ENCODE measurements around the gene TADA2B. TPM values are rescaled to one million over a fixed set of nuclear protein-coding genes. Genes with fewer than 3 reads are reported as not detected.
A peak's percentile ranks its signal among the peaks of the same experiment; 100 is the strongest.

TADA2B gene
- total and polyA plus RNA-seq, 2 experiments from 2014 or later = 21.5 to 29.0 TPM

DNA sequence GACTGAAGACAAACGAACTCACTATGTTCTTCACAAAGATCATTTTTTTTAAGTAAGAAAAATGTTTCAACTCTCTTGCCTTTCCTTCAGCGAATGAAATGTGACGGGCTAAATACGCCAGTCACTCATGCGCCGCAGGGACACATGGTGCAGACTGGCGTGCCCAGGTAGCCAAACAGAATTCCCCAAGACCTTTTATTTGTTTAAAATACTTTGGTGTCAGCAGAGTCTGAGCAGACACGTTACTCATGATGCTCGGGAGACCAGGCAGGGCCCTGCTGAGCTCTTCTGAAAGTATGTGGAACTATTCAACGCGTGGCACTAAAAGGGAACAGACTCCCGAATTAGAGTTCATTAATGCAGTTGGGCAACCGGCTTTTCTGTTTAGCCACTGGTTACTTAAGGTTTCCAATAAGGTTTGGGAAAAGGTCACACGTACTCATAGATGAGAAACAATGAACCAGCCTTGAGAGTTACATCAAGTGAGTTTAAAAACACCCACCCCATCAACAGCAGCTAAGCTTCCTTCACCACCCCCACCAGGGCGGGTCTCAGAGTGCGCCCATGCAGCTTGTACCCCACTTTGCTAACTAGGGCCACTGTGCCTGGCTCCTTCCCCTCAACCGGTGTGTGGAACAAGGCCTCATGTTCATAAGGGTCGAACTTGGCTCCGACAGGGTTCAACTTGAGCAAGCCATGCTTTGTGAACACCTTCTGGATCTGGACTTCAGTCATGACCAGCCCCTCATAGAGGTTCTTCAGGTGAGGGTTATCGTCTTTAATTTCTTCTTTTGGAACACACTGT is 17.4 kb downstream of the TADA2B start:
- H3K27ac ChIP-seq = peak overlapping the region; percentile 4
- peaks cover 35% of the 10 kb centered on the region for H3K36me3 ChIP-seq
- no peaks in the 10 kb centered on the region for H3K9me3 ChIP-seq (ENCODE audit: low read depth)
- TF ChIP-seq, protein P1, sequence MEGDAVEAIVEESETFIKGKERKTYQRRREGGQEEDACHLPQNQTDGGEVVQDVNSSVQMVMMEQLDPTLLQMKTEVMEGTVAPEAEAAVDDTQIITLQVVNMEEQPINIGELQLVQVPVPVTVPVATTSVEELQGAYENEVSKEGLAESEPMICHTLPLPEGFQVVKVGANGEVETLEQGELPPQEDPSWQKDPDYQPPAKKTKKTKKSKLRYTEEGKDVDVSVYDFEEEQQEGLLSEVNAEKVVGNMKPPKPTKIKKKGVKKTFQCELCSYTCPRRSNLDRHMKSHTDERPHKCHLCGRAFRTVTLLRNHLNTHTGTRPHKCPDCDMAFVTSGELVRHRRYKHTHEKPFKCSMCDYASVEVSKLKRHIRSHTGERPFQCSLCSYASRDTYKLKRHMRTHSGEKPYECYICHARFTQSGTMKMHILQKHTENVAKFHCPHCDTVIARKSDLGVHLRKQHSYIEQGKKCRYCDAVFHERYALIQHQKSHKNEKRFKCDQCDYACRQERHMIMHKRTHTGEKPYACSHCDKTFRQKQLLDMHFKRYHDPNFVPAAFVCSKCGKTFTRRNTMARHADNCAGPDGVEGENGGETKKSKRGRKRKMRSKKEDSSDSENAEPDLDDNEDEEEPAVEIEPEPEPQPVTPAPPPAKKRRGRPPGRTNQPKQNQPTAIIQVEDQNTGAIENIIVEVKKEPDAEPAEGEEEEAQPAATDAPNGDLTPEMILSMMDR (IDR thresholded peaks at IDR 0.05; ENCODE audit: low read depth, low read length) = no peak
- no peak for DNase-seq (ENCODE audit: low read depth in 1 of 2, low spot score in 1 of 2)
- H3K4me1 ChIP-seq (ENCODE audit: low read depth) = no peaks in the 10 kb centered on the region
- H3K4me3 ChIP-seq = no peak overlapping the region
- H3K27me3 ChIP-seq = no peaks in the 10 kb centered on the region

DNA sequence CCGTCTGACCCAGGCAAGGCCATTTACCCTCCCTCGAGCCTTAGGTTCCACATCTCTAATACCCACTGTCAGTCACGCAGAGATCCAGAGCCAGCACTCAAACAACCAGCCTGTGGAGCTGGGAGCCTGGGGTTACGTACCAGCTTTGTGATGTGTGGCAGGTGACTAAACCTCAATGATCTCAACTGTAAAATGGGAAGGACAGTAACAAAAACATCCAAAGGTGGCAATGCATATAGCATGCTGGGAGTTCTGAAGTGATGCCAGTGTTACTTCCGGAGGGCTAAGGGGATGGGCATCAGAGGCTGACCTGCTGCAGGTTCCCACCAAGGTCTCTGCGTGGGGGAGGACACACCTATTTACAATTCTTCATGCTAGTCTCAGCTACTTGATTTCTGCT is 18.6 kb downstream of the TADA2B start:
- Histone ChIP-seq H3K4me1 (ENCODE audit: low read depth) (no peaks in the 10 kb centered on the region), H3K27me3 (no peaks in the 10 kb centered on the region), H3K27ac (no peak overlapping the region), H3K4me3 (no peak overlapping the region), H3K9me3 (ENCODE audit: low read depth) (no peaks in the 10 kb centered on the region), H3K36me3 (peaks cover 27% of the 10 kb centered on the region)
- TF ChIP-seq, protein P1 (IDR thresholded peaks at IDR 0.05; ENCODE audit: low read depth, low read length) = no peak
- no peak for DNase-seq (ENCODE audit: low read depth in 1 of 2, low spot score in 1 of 2)

DNA sequence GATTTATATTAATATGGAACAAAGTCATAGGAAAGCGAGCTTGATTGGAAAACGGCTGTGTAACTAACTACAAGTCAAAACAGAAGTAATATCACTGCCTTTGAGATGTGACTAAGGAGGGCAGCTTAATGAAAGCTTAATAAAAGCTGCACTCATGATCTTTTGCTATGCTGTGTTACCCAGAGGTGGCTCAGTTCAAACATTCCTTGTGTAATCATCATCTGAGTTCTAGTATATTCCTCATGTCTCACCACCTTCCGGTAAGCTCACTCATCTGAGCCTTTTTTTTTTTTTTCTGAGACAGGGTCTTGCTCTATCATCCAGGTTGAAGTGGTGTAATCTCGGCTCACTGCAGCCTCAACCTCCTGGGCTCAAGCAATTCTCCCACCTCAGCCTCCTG is 19.6 kb downstream of the TADA2B start:
- Histone ChIP-seq H3K27me3 (no peaks in the 10 kb centered on the region), H3K27ac (no peak overlapping the region), H3K9me3 (ENCODE audit: low read depth) (no peaks in the 10 kb centered on the region), H3K36me3 (peaks cover 27% of the 10 kb centered on the region), H3K4me3 (no peak overlapping the region), H3K4me1 (ENCODE audit: low read depth) (no peaks in the 10 kb centered on the region)
- DNase-seq (ENCODE audit: low read depth in 1 of 2, low spot score in 1 of 2) = no peak
- TF ChIP-seq, protein P1 (IDR thresholded peaks at IDR 0.05; ENCODE audit: low read depth, low read length) = no peak

DNA sequence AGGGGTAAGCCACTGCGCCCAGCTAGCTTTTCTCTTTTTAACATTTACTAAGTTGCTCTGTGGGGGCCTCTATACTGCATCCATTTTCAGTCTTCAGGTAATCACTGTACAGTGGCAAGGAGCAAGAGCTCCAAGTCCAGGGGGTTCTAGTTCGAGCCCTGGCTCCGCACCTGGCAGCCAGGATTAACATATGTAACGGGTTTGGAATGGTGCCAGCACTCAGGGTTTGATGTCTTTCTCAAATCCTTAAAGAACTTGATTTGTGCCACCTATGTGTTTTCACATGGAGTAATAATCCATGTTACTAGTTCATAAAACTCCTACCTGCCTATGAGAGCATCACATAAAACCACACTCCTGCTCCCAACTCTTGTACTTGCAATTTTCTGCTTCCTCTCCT is 20.2 kb downstream of the TADA2B start:
- TF ChIP-seq, protein P1 (IDR thresholded peaks at IDR 0.05; ENCODE audit: low read depth, low read length) = no peak
- H3K9me3 ChIP-seq (ENCODE audit: low read depth) = no peaks in the 10 kb centered on the region
- H3K4me1 ChIP-seq (ENCODE audit: low read depth) = no peaks in the 10 kb centered on the region
- H3K4me3 ChIP-seq = no peak overlapping the region
- H3K36me3 ChIP-seq = peaks cover 27% of the 10 kb centered on the region
- DNase-seq (ENCODE audit: low read depth in 1 of 2, low spot score in 1 of 2) = no peak
- H3K27me3 ChIP-seq = no peaks in the 10 kb centered on the region
- H3K27ac ChIP-seq = no peak overlapping the region

DNA sequence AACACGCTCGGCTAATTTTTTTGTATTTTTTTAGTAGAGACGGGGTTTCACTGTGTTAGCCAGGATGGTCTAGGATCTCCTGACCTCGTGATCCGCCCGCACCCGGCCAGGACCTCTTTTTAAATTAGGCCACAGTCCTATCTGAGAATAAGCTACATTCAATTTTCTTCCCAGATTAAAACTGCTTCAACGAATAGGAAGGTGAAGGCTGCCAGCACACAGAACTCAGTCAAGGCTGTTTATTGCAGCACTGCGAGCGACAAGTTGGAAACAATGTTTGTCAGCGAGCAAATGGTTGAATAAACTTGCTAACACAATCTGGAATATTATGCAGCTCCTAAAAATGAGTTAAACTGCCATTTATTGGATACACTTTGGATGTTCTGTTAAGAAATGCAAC is 22.8 kb downstream of the TADA2B start:
- Histone ChIP-seq H3K27me3 (no peaks in the 10 kb centered on the region), H3K36me3 (peaks cover 23% of the 10 kb centered on the region), H3K4me1 (ENCODE audit: low read depth) (peaks cover 6% of the 10 kb centered on the region), H3K9me3 (ENCODE audit: low read depth) (no peaks in the 10 kb centered on the region), H3K4me3 (no peak overlapping the region), H3K27ac (no peak overlapping the region)
- no peak for DNase-seq (ENCODE audit: low read depth in 1 of 2, low spot score in 1 of 2)
- TF ChIP-seq, protein P1 (IDR thresholded peaks at IDR 0.05; ENCODE audit: low read depth, low read length) = no peak
